SH-SY5Y (cell line): ENCODE measurements around the gene ITGA3.

ENCODE experiments used
- GATA2 ChIP-seq: IDR thresholded peaks from 2 replicates; pipeline ENCODE4 v1.6.1; 2011; ENCODE audit warnings: mild to moderate bottlenecking, low read depth, low read length
- GATA3 ChIP-seq: IDR thresholded peaks from 2 replicates; pipeline ENCODE4 v1.6.1; 2011; ENCODE audit warnings: low read depth, mild to moderate bottlenecking, low read length, moderate library complexity

DNA sequence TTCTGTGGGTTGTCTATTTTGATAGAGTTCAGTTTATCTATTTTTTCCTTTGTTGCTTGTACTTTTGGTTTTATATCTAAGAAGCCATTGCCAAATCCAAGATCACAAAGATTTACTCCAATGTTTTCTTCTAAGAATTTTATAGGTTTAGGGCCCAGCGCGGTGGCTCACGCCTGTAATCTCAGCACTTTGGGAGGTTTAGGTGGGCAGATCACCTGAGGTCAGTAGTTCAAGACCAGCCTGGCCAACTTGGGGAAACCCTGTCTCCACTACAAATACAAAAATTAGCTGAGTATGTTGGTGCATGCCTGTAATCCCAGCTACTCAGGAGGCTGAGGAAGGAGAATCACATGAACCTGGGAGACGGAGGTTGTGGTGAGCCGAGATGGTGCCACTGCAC, 13.7 kb upstream of the ITGA3 start:
- TF ChIP-seq GATA2 = no peak
- no peak for TF ChIP-seq GATA3
